GM10847 (cell line): Measurements from ENCODE around the gene CFB.

Experiments
- POLR2A ChIP-seq: IDR thresholded peaks from 2 replicates; pipeline ENCODE4 v1.6.1; 2011; ENCODE audit not compliant: insufficient read length; ENCODE audit errors: extremely low read depth

Gene CFB

DNA sequence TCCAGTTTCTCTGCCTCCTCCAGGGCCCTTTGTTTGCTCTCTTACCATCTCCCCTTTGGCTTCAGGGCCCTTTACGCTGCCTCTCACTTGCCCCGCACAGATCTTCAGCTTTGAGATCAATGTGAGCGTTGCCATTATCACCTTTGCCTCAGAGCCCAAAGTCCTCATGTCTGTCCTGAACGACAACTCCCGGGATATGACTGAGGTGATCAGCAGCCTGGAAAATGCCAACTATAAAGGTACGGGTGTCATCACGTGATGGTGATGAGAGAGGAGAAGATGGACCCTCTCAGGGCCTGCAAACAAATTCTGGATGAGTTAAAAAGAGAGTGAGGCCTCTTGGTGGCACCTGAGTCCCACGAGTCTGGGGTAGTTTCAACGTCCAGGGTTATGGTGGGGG is 10.1 kb upstream of the CFB start:
- TF ChIP-seq POLR2A, result no peak

DNA sequence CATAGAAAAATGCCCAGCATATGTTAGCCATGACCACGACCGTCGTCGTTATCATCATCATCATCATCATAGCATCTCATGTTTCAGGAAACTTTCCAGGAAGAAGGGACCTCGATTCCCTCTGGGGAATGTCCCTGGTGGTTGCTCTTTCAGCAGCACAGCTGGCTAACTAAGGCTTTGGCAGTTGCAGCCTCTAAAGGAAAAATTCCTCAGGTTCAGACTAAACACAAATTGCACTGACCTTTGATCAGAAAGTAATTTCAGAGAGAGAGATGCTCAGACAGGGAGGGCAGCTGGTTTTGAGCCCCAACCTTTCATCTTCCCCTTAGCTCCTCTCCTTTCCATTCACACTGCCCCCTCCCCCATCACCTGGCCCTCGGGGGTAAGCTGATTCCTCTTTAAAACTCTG is 5.6 kb upstream of the CFB start:
- TF ChIP-seq POLR2A, result no peak

DNA sequence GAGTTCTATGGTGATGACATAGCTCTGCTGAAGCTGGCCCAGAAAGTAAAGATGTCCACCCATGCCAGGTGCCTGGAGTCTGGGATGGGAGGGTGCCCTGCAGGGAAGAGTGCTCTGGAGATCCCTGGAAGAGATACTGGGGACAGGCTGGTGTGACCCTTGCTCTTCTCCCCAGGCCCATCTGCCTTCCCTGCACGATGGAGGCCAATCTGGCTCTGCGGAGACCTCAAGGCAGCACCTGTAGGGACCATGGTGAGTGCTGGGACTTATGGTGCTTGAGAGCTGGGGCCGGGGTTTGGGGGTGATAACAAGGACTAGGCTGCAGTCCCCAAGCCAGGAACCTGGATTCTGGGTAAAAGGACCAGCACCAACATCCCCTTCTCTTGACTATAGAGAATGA is 2.2 kb upstream of the CFB start:
- no peak for TF ChIP-seq POLR2A

DNA sequence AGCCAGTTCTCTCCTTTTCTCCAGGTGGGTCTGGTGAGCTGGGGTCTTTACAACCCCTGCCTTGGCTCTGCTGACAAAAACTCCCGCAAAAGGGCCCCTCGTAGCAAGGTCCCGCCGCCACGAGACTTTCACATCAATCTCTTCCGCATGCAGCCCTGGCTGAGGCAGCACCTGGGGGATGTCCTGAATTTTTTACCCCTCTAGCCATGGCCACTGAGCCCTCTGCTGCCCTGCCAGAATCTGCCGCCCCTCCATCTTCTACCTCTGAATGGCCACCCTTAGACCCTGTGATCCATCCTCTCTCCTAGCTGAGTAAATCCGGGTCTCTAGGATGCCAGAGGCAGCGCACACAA is 765 bp upstream of the CFB start:
- no peak for TF ChIP-seq POLR2A

DNA sequence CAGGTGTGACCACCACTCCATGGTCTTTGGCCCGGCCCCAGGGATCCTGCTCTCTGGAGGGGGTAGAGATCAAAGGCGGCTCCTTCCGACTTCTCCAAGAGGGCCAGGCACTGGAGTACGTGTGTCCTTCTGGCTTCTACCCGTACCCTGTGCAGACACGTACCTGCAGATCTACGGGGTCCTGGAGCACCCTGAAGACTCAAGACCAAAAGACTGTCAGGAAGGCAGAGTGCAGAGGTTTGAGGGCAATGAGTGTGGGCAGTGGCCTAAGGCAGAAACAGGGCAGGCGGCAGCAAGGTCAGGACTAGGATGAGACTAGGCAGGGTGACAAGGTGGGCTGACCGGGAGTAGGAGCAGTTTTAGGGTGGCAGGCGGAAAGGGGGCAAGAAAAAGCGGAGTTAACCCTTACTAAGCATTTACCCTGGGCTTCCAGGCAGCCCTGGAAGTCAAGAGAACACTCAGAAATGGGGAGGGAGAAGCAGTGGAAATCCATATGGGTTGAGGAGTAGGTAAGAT is 533 bp downstream of the CFB start:
- no peak for TF ChIP-seq POLR2A

DNA sequence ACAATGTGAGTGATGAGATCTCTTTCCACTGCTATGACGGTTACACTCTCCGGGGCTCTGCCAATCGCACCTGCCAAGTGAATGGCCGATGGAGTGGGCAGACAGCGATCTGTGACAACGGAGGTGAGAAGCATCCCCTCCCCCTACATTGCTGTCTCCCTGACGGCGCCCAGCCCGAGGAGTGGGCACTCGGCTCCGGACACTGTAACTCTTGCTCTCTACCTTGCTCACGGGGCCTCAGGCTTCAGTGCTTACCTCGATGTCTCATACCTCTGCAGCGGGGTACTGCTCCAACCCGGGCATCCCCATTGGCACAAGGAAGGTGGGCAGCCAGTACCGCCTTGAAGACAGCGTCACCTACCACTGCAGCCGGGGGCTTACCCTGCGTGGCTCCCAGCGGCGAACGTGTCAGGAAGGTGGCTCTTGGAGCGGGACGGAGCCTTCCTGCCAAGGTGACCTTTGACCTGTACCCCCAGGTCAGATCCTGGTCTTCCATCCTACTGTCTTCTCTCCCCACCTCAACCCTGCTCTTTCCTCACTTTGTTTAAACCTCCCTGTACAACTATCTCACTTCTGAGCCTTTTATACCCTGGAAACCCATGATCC is 1.3 kb downstream of the CFB start:
- no peak for TF ChIP-seq POLR2A

DNA sequence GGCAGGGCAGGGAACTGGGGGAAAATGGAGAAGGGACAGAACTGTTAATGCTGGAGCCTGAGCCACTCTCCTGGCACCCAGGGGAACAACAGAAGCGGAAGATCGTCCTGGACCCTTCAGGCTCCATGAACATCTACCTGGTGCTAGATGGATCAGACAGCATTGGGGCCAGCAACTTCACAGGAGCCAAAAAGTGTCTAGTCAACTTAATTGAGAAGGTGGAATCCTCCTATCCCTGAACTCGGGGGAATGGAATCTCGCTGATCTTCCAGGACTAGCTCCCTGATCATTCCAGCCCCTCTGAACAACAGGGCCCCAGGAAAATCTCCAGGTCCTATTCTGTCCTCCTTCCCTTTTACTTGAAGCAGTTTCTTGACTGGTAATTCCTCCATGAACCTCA is 2.0 kb downstream of the CFB start:
- TF ChIP-seq POLR2A, result no peak

DNA sequence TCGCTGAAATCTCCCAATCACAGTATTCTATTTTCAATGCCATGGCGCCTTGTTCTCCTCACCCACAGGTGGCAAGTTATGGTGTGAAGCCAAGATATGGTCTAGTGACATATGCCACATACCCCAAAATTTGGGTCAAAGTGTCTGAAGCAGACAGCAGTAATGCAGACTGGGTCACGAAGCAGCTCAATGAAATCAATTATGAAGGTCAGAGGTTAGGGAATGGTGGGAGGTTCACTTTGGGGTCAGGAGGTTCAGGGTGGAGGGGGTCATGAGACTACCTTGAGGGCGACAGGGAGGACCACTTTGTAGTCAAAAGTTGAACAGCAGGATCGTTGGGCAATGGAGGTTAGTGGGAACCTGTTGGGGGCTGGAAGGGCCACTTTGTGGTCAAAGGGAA is 2.4 kb downstream of the CFB start:
- TF ChIP-seq POLR2A, result no peak

DNA sequence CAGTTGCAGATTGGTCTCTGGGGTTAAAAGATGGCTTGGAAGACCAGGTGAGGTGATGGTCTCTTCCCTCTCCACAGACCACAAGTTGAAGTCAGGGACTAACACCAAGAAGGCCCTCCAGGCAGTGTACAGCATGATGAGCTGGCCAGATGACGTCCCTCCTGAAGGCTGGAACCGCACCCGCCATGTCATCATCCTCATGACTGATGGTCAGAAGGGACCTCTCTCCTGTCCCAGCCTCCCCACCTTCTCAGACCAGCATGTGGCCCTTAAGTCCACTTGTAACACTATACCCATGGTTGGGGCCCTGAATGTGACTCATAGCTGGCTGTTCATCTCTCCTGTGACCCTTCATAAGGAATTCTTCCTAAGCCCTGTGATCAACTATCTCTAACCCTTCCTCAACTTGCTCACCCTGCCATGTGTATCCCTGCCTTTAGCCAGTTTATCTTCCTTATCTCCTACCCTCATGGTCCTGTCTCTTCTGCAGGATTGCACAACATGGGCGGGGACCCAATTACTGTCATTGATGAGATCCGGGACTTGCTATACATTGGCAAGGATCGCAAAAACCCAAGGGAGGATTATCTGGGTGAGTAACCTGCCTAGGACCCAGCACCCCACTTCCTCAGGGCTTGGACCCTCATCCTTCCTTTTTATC is 3.0 kb downstream of the CFB start:
- no peak for TF ChIP-seq POLR2A

DNA sequence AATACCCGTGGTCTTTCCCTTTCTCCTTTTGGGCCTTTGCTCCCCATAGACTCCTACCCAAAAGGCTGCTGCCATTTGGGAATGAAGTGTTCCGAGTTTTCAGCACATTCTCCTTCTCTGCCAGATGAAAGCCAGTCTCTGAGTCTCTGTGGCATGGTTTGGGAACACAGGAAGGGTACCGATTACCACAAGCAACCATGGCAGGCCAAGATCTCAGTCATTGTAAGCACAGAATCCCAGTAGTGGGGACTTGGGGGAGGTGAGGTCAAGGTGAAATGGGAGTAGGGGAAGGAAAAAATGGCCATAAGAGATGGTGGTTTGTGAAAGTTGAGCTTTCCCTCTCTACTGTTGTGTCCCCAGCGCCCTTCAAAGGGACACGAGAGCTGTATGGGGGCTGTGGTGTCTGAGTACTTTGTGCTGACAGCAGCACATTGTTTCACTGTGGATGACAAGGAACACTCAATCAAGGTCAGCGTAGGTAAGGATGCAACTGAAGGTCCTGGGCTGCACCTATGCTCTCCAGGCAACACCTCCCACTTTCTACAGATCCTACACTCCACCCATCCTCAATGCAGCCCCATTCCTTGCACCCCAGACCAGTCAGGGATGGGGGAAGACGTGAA is 4.1 kb downstream of the CFB start:
- no peak for TF ChIP-seq POLR2A

DNA sequence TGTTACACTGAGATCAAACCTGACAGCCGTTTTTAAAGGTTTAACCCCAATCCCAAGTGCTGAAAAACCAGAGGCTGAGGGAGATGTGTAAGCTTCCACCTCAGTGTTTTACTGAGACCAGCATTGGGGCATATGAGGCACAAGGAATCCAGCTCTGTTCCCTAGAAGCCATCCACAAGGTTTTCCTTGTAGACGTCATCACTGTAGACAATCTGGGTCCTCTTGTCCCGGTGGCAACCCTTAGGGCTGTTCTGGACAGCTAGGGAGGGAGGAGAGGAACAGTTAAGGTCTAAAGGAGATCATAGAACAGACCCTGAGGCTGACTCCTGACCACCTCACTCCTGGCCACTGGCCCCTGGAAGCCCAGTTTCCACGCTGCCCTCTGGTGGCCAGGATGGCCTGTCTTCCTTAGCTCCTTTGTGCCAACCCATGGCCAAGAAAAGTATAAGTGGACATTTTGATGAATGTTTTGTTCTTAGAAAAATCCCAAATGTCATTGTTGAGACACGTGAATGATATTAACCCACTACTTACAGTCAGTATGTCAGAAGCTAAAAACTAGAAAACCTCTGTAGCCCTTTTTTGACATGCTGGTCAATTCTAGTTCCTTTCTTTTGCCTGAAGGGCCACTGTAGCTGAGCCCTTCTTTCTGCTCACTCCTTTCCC is 6.4 kb downstream of the CFB start:
- TF ChIP-seq POLR2A, result no peak

DNA sequence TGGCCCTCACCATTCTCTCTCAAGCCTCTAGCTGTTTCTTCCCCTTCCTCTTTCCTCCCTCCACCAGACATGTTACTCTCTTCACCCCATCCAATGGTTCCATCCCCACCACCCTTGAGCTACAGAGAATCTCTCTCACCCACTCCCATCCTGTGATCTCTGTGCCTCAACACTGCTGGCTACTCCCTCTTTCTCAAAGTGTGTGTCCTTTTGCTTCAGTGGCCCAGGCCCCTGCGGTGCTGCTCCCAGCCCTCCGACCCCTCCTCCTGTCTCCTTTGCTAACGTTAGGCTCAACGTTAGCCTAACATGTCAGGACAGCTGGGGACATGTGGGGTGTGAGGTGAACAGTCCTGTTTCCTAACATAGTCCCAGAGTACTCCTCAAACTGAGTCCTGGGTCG is 7.0 kb downstream of the CFB start:
- no peak for TF ChIP-seq POLR2A

DNA sequence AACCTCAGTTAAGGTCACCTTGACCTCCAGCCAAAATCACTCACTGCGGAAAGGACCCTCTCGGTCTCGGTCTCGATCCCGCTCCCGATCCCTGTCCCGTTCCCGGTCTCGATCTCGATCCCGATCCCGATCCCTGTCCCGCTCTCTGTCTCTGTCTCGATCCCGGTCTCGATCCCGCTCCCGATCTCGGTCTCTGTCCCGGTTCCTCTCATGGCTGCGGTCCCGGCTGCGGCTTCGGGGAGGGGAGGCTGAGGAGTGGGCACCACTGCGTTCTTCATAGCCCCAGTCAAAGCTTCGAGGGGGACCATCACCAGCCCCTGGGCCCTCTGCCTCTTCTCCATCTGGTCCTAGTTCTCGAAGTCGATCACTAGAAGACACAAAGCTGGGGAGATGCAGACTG is 8.6 kb downstream of the CFB start:
- TF ChIP-seq POLR2A, result no peak

DNA sequence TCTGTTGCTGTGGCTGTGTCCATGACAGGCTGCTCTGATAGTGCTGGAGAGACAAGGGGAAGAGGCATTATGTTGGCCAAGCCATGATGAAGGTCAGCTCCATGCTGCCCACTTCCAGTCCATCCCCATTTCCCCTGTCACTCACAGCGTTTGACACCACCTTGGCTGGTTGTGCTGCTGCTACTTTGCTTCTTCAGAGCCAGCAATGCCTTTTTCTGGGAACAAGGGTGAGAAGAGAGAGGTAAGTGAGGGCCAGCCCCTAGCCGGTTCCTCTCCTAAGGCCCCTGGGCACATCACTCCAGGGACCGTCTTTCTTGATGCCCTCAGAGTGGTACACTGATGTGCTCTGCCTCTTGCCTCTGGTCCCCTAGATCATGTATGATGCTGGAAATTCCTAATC is 10.9 kb downstream of the CFB start:
- TF ChIP-seq POLR2A, result no peak

DNA sequence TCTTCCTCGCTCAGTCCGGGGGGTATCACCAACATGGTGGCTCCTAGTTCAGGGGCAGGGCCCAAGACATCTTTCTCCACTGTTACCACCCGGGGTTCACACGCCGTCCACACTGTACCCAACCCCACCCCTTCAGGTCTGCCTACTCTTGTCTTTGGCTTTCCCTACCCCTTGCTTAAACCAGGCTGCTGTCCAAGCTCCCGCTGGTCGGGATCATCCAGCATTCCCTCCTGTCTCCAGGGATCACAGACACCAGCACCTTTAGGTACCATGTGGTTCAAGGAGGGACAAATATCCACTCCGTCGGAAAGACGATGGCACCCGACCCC is 12.5 kb downstream of the CFB start:
- no peak for TF ChIP-seq POLR2A
